A549 (cell line): Measurements from ENCODE around the gene PGGHG.

Experiments used
- ESRRA ChIP-seq: fragments of 150-350 bp; IDR thresholded peaks from 2 replicates; pipeline ENCODE4 v1.6.1; 2014; ENCODE audit warnings: mild to moderate bottlenecking, low read length, borderline replicate concordance
- GATA3 ChIP-seq: IDR thresholded peaks from 2 replicates; pipeline ENCODE4 v1.6.1; 2012; ENCODE audit warnings: borderline replicate concordance
- KDM5A ChIP-seq: fragments of 200-600 bp; sonication (generic); IDR thresholded peaks from 2 replicates; pipeline ENCODE4 v1.6.1; 2016; ENCODE audit warnings: antibody characterized with exemption, mild to moderate bottlenecking
- MAFK ChIP-seq: fragments of 450-650 bp; IDR thresholded peaks from 2 replicates; pipeline ENCODE4 v1.6.1; 2014; ENCODE audit not compliant: partially characterized antibody
- MAZ ChIP-seq: fragments of 150-350 bp; IDR thresholded peaks from 2 replicates; pipeline ENCODE4 v1.6.1; 2014; ENCODE audit warnings: antibody characterized with exemption, low read depth, low read length, borderline replicate concordance
- SMC3 ChIP-seq: fragments of >200 bp; sonication (Bioruptor Twin); formaldehyde crosslinking; IDR thresholded peaks from 3 replicates; pipeline ENCODE4 v1.6.1; 2018; ENCODE audit warnings: inconsistent platforms
- TF ChIP-seq, protein P1 (sequence below): fragments of 200-600 bp; sonication (generic); IDR thresholded peaks from 2 replicates; pipeline ENCODE4 v1.6.1; 2016; ENCODE audit warnings: antibody characterized with exemption, mild to moderate bottlenecking, moderate library complexity
- TF ChIP-seq, protein P2 (sequence below): fragments of >200 bp; sonication (Bioruptor Twin); formaldehyde crosslinking; IDR thresholded peaks from 3 replicates; pipeline ENCODE4 v1.5.1; 2016

DNA sequence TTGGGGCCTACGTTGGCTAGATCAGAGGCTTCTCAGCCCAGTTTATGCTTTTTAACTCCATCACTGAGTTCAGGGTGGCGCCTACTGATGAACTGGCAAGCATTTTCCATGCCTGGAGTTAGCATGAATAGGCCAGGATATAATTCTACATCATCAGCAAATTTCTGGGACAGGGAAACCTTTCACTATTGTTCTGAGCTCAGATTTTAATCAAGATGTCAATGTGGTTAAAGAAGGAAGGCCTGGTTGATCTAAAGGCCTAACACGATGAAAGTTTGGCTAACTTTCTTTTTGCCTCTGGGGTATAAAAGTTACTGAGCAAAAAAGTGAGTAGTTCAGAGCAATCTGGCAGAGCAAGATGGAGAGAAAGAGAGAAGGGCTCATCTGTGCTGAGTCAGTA is 53.4 kb downstream of the PGGHG start:
- TF ChIP-seq SMC3 = no peak
- no peak for TF ChIP-seq MAZ
- TF ChIP-seq, protein P1, sequence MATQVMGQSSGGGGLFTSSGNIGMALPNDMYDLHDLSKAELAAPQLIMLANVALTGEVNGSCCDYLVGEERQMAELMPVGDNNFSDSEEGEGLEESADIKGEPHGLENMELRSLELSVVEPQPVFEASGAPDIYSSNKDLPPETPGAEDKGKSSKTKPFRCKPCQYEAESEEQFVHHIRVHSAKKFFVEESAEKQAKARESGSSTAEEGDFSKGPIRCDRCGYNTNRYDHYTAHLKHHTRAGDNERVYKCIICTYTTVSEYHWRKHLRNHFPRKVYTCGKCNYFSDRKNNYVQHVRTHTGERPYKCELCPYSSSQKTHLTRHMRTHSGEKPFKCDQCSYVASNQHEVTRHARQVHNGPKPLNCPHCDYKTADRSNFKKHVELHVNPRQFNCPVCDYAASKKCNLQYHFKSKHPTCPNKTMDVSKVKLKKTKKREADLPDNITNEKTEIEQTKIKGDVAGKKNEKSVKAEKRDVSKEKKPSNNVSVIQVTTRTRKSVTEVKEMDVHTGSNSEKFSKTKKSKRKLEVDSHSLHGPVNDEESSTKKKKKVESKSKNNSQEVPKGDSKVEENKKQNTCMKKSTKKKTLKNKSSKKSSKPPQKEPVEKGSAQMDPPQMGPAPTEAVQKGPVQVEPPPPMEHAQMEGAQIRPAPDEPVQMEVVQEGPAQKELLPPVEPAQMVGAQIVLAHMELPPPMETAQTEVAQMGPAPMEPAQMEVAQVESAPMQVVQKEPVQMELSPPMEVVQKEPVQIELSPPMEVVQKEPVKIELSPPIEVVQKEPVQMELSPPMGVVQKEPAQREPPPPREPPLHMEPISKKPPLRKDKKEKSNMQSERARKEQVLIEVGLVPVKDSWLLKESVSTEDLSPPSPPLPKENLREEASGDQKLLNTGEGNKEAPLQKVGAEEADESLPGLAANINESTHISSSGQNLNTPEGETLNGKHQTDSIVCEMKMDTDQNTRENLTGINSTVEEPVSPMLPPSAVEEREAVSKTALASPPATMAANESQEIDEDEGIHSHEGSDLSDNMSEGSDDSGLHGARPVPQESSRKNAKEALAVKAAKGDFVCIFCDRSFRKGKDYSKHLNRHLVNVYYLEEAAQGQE = no peak
- TF ChIP-seq, protein P2, sequence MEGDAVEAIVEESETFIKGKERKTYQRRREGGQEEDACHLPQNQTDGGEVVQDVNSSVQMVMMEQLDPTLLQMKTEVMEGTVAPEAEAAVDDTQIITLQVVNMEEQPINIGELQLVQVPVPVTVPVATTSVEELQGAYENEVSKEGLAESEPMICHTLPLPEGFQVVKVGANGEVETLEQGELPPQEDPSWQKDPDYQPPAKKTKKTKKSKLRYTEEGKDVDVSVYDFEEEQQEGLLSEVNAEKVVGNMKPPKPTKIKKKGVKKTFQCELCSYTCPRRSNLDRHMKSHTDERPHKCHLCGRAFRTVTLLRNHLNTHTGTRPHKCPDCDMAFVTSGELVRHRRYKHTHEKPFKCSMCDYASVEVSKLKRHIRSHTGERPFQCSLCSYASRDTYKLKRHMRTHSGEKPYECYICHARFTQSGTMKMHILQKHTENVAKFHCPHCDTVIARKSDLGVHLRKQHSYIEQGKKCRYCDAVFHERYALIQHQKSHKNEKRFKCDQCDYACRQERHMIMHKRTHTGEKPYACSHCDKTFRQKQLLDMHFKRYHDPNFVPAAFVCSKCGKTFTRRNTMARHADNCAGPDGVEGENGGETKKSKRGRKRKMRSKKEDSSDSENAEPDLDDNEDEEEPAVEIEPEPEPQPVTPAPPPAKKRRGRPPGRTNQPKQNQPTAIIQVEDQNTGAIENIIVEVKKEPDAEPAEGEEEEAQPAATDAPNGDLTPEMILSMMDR = no peak
- no peak for TF ChIP-seq KDM5A
- no peak for TF ChIP-seq ESRRA
- TF ChIP-seq MAFK = peak; percentile 84
- TF ChIP-seq GATA3 = no peak
